WTC11 (cell line): ENCODE measurements around the gene FNDC3B. TPM values are rescaled to one million over a fixed set of nuclear protein-coding genes. Genes with fewer than 3 reads are reported as not detected.

ENCODE experiments used
- ATAC-seq: fragments of 200-7000 bp; cut with Tn5 transposase; 2 replicates; pipeline ENCODE4 v1.10.0; 2021; ENCODE audit warnings: mild to moderate bottlenecking, moderate library complexity
- CTCF ChIA-PET: fragments of 300-600 bp; sonication (Branson Sonifier 250); formaldehyde crosslinking; loops from one replicate; lab custom pipeline; 2021; ENCODE audit warnings: antibody characterized with exemption; lab: Charles Lee
- POLR2A ChIA-PET: fragments of 350-600 bp; sonication (Branson Sonifier 250); formaldehyde crosslinking; loops from one replicate; lab custom pipeline; 2021; ENCODE audit warnings: antibody characterized with exemption; lab: Charles Lee
- DNase-seq: peaks from one replicate; pipeline ENCODE4 v3.0.0; 2021; ENCODE audit warnings: low spot score
- H3K27ac Mint-ChIP-seq: 2 replicates; pipeline ENCODE4 v1.8.0; 2021; ENCODE audit warnings: mixed read lengths
- H3K27me3 Mint-ChIP-seq: 2 replicates; pipeline ENCODE4 v1.8.0; 2021; ENCODE audit warnings: low read depth, mild to moderate bottlenecking, moderate library complexity, mixed read lengths
- H3K36me3 Mint-ChIP-seq: 2 replicates; pipeline ENCODE4 v1.8.0; 2021; ENCODE audit warnings: mixed read lengths
- H3K4me1 Mint-ChIP-seq: 2 replicates; pipeline ENCODE4 v1.8.0; 2022; ENCODE audit warnings: mixed read lengths
- H3K4me3 Mint-ChIP-seq: 2 replicates; pipeline ENCODE4 v1.8.0; 2021; ENCODE audit warnings: mild to moderate bottlenecking, moderate library complexity, mixed read lengths
- H3K9me3 Mint-ChIP-seq: 2 replicates; pipeline ENCODE4 v1.8.0; 2021; ENCODE audit warnings: mixed read lengths
- ATF1 ChIP-seq: sonication (generic); formaldehyde crosslinking; IDR thresholded peaks from 2 replicates; pipeline ENCODE4 v1.8.1; 2023; ENCODE audit warnings: mild to moderate bottlenecking, moderate library complexity, missing genetic modification reagents
- EMX1 ChIP-seq: fragments of 250-450 bp; sonication (Bioruptor Pico); IDR thresholded peaks from 2 replicates; pipeline ENCODE4 v1.8.0; 2021; ENCODE audit warnings: mild to moderate bottlenecking
- ERG ChIP-seq: fragments of 250-450 bp; sonication (Bioruptor Pico); IDR thresholded peaks from 2 replicates; pipeline ENCODE4 v1.8.0; 2021; ENCODE audit warnings: mild to moderate bottlenecking
- GABPB1 ChIP-seq: sonication (generic); formaldehyde crosslinking; IDR thresholded peaks from 2 replicates; pipeline ENCODE4 v1.8.1; 2023; ENCODE audit warnings: mild to moderate bottlenecking, missing genetic modification reagents
- GRHL2 ChIP-seq: fragments of 250-450 bp; sonication (Bioruptor Pico); IDR thresholded peaks from 2 replicates; pipeline ENCODE4 v1.8.0; 2022; ENCODE audit warnings: mild to moderate bottlenecking, moderate library complexity; ENCODE audit not compliant: insufficient replicate concordance, severe bottlenecking
- GTF2I ChIP-seq: fragments of 250-450 bp; sonication (Bioruptor Pico); conservative IDR thresholded peaks from 2 replicates; pipeline ENCODE4 v1.4.0; 2021; ENCODE audit warnings: mild to moderate bottlenecking
- IRF2 ChIP-seq: sonication (generic); formaldehyde crosslinking; IDR thresholded peaks from 2 replicates; pipeline ENCODE4 v1.8.0; 2022; ENCODE audit warnings: low read depth, missing genetic modification reagents, borderline replicate concordance
- NR3C1 ChIP-seq: sonication (generic); formaldehyde crosslinking; conservative IDR thresholded peaks from 2 replicates; pipeline ENCODE4 v1.8.1; 2023; ENCODE audit warnings: low read depth, mild to moderate bottlenecking, missing genetic modification reagents
- OVOL2 ChIP-seq: fragments of 250-450 bp; sonication (Bioruptor Pico); IDR thresholded peaks from 2 replicates; pipeline ENCODE4 v1.9.0; 2021; ENCODE audit warnings: mild to moderate bottlenecking, borderline replicate concordance
- SMAD3 ChIP-seq: sonication (generic); formaldehyde crosslinking; IDR thresholded peaks from 2 replicates; pipeline ENCODE4 v1.8.0; 2022; ENCODE audit warnings: missing genetic modification reagents, mild to moderate bottlenecking, borderline replicate concordance
- ZBTB43 ChIP-seq: sonication (generic); formaldehyde crosslinking; IDR thresholded peaks from 2 replicates; pipeline ENCODE4 v1.8.1; 2023; ENCODE audit warnings: mild to moderate bottlenecking, missing genetic modification reagents
- ZNF138 ChIP-seq: sonication (generic); formaldehyde crosslinking; conservative IDR thresholded peaks from 2 replicates; pipeline ENCODE4 v1.8.1; 2022; ENCODE audit warnings: mild to moderate bottlenecking, moderate library complexity, missing genetic modification reagents
- ZNF219 ChIP-seq: sonication (generic); formaldehyde crosslinking; IDR thresholded peaks from 2 replicates; pipeline ENCODE4 v1.8.0; 2023; ENCODE audit warnings: missing genetic modification reagents, mild to moderate bottlenecking, borderline replicate concordance
- ZNF317 ChIP-seq: sonication (generic); formaldehyde crosslinking; IDR thresholded peaks from 2 replicates; pipeline ENCODE4 v1.8.1; 2023; ENCODE audit warnings: low read depth, mild to moderate bottlenecking, moderate library complexity, missing genetic modification reagents, borderline replicate concordance
- ZNF512 ChIP-seq: sonication (generic); formaldehyde crosslinking; IDR thresholded peaks from 2 replicates; pipeline ENCODE4 v1.8.1; 2022; ENCODE audit warnings: missing genetic modification reagents, borderline replicate concordance
- ZNF671 ChIP-seq: fragments of 250-450 bp; sonication (Bioruptor Pico); IDR thresholded peaks from 2 replicates; pipeline ENCODE4 v1.8.0; 2021; ENCODE audit warnings: mild to moderate bottlenecking
- total RNA-seq: library from RNA; stranded (reverse); gene quantifications from 3 replicates; pipeline ENCODE4 v1.2.3, GENCODE V29; 2021

Gene FNDC3B
- total RNA-seq, 1 experiment from 2014 or later = 42.8 TPM

- TF ChIP-seq ZNF512 (no peak), IRF2 (CRISPR knock-in tag) (no peak), ZNF317 (CRISPR knock-in tag) (no peak), ZNF671 (CRISPR knock-in tag) (no peak), NR3C1 (CRISPR knock-in tag) (no peak)
Measured at GRCh38 chr3:172154768-172155664, 115.6 kb downstream of the FNDC3B start (continued).

GRCh38 chr3:172155897-172156585 lies 116.7 kb downstream of the FNDC3B start:
- no peaks in the 10 kb centered on the region for H3K9me3 Mint-ChIP-seq
- peak; percentile 35 for DNase-seq
- CTCF ChIA-PET = interaction anchor here (1.0 kb wide), 1 partner anchor 176 kb away, joined by 3 read pairs; no protein-coding TSS in a partner anchor
- TF ChIP-seq ZNF138 (0 out of 2 replicates have a peak, but pooled peaks have one; percentile 20), OVOL2 (CRISPR knock-in tag) (no peak)
- H3K4me3 Mint-ChIP-seq = peak overlapping the region; percentile 59
- peak; percentile 27 for ATAC-seq
- H3K36me3 Mint-ChIP-seq = no peaks in the 10 kb centered on the region
- POLR2A ChIA-PET = no interaction called here
- H3K27ac Mint-ChIP-seq = peak overlapping the region; percentile 98
- H3K27me3 Mint-ChIP-seq = no peaks in the 10 kb centered on the region
- peaks cover 96% of the 10 kb centered on the region for H3K4me1 Mint-ChIP-seq

- DNase-seq (no peak), ATAC-seq (no peak)
- H3K36me3 Mint-ChIP-seq = no peaks in the 10 kb centered on the region
- no peaks in the 10 kb centered on the region for H3K27me3 Mint-ChIP-seq
- POLR2A ChIA-PET = no interaction called here
- no peaks in the 10 kb centered on the region for H3K9me3 Mint-ChIP-seq
- peaks cover 96% of the 10 kb centered on the region for H3K4me1 Mint-ChIP-seq
- TF ChIP-seq EMX1 (CRISPR knock-in tag) (no peak), GABPB1 (CRISPR knock-in tag) (no peak), ERG (CRISPR knock-in tag) (no peak)
- H3K27ac Mint-ChIP-seq = peak overlapping the region; percentile 98
- CTCF ChIA-PET = no interaction called here
- peak overlapping the region; percentile 59 for H3K4me3 Mint-ChIP-seq
Measured at GRCh38 chr3:172156586-172156955, 117.2 kb downstream of the FNDC3B start.

- H3K27ac Mint-ChIP-seq = 0 out of 2 replicates have a peak overlapping the region, but pooled peaks have one; percentile 50
- H3K27me3 Mint-ChIP-seq = no peaks in the 10 kb centered on the region
- peaks cover 96% of the 10 kb centered on the region for H3K4me1 Mint-ChIP-seq
- ChIA-PET CTCF (no interaction called here), POLR2A (no interaction called here)
- H3K9me3 Mint-ChIP-seq = no peaks in the 10 kb centered on the region
- ATAC-seq (no peak), DNase-seq (no peak)
- no peak overlapping the region for H3K4me3 Mint-ChIP-seq
- TF ChIP-seq SMAD3 = no peak
- no peak for TF ChIP-seq GTF2I (CRISPR knock-in tag)
- TF ChIP-seq ZNF219 (CRISPR knock-in tag) = no peak
- no peak for TF ChIP-seq GRHL2 (CRISPR knock-in tag)
- no peak for TF ChIP-seq ATF1 (CRISPR knock-in tag)
- no peak for TF ChIP-seq ZBTB43
- H3K36me3 Mint-ChIP-seq = no peaks in the 10 kb centered on the region
Measured at GRCh38 chr3:172157564-172158258, 118.3 kb downstream of the FNDC3B start.
